ENCODE results near the gene ATP6V1F. TPM values are rescaled to one million over a fixed set of nuclear protein-coding genes. Genes with fewer than 3 reads are reported as not detected.

Gene ATP6V1F
- total RNA-seq, 1 donor from 2014 or later: 119 TPM

DNA sequence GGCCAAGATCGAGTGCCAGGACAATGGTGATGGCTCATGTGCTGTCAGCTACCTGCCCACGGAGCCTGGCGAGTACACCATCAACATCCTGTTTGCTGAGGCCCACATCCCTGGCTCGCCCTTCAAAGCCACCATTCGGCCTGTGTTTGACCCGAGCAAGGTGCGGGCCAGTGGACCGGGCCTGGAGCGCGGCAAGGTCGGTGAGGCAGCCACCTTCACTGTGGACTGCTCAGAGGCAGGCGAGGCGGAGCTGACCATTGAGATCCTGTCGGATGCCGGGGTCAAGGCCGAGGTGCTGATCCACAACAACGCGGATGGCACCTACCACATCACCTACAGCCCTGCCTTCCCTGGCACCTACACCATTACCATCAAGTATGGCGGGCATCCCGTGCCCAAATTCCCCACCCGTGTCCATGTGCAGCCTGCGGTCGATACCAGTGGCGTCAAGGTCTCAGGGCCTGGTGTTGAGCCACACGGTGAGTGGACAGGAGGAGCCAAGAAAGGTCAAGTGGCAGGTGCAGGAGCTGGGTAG lies 17.8 kb upstream of the ATP6V1F start:
- intact Hi-C loops (cut with DNase I): no loop called here
- DNase-seq (peak; percentile 30), ATAC-seq (ENCODE audit: poor library complexity) (no peak)

DNA sequence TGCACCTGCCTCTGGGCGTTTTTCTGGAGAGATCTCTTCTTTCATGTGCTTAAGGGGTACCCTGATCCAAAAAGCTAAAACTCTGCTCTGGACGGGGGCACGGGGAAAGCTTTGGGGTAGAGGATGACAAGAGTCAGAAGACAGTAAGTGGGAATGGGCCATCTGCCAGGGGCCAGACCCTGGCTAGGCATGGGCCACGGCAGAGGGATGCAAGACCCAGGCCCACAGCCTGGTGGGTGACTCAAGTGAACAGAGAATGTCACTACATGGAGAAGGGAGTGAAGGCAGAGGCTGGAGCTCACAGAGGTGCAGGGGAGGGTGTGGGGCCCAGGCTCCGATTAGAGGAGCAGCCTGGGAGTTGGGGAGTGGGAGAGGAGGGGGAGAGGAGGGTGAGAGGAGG lies 17.2 kb upstream of the ATP6V1F start:
- no peak for DNase-seq
- intact Hi-C loops (cut with DNase I): no loop called here
- ATAC-seq (ENCODE audit: poor library complexity): no peak

DNA sequence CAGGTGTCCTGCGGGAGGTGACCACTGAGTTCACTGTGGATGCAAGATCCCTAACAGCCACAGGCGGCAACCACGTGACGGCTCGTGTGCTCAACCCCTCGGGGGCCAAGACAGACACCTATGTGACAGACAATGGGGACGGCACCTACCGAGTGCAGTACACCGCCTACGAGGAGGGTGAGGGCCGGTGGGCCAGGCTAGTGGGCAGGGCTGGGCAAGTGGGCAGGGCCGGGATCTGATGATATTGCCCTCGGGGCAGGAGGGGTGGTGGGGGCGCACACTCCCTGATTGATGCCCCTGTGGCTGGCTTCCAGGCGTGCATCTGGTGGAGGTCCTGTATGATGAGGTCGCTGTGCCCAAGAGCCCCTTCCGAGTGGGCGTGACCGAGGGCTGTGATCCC lies 16.7 kb upstream of the ATP6V1F start:
- intact Hi-C loops (cut with DNase I): no loop called here
- ATAC-seq (ENCODE audit: poor library complexity) (no peak), DNase-seq (no peak)

DNA sequence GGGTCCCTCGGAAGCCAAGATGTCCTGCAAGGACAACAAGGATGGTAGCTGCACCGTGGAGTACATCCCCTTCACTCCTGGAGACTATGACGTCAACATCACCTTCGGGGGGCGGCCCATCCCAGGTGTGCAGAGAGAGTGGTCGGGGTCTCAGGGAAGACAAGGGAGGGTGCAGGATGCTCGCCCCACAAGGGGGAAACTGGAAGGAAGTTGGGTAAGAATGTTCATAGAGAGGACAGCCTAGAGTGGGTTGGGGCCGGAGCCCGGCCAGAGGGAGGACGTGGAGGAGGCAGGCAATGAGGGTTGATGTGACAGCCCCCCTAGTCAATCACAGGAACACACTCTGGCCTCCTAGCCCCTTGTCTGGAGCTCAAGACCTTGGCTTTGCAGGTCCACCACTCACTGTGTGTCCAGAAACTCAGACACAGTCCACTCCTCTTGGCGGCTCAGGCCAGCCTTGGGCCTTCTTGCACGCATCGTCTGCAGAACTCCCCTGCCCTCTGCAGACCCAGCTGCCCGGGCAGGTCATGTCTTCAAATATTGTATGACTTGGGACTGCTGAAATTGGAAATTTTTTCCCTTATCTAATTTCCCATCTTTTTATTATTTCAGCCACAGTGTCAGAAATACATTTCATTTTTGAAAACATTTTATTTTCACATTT lies 15.7 kb upstream of the ATP6V1F start:
- intact Hi-C loops (cut with DNase I): no loop called here
- DNase-seq (peak; percentile 26), ATAC-seq (ENCODE audit: poor library complexity) (no peak)

DNA sequence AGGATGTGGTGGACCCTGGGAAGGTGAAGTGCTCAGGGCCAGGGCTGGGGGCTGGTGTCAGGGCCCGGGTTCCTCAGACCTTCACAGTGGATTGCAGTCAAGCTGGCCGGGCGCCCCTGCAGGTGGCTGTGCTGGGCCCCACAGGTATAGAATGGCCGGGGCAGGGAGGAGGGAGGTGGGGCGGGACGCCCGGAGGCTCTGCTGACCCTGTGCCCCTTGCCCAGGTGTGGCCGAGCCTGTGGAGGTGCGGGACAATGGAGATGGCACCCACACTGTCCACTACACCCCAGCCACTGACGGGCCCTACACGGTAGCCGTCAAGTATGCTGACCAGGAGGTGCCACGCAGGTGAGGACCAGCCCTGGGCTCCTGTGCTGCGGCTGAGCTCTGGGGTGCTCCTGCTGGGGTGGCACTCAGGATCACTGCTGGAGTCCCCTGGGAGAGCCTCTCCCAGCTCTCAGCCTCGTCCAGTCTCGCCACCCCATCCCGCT lies 14.9 kb upstream of the ATP6V1F start:
- DNase-seq: peak; percentile 39
- no peak for ATAC-seq (ENCODE audit: poor library complexity)

DNA sequence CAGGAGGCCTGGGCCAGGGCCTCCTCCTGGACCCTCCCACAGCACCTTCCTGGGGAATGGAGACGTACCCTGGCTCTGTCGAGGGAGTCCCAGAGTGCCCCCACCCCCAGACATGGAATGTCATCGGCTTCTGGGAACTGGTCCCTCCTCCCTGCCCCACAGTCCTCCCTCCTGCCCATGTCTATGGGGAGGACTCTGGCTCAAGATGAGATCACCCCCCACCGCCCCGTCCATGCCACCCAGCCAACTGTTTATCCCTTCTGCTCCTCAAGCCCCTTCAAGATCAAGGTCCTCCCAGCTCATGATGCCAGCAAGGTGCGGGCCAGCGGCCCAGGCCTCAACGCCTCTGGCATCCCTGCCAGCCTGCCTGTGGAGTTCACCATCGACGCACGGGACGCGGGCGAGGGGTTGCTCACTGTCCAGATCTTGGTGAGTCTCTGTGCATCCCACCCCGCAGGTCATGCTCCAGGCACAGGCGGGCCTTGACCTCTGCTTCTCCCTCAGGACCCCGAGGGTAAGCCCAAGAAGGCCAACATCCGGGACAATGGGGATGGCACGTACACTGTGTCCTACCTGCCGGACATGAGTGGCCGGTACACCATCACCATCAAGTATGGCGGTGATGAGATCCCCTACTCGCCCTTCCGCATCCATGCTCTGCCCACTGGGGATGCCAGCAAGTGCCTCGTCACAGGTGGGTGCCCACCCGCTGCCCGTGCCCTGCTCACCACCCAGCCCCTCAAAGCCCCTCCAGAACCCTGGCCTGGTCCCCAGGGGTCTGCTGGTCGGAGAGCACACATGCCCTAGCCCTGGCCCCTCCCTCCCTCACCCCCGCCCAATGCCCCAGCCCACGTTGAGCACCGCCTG lies 14.1 kb upstream of the ATP6V1F start:
- peak; percentile 38 for DNase-seq

More for the DNA sequence above, 14.9 kb upstream of the ATP6V1F start:
- intact Hi-C loops (cut with DNase I): no loop called here

DNA sequence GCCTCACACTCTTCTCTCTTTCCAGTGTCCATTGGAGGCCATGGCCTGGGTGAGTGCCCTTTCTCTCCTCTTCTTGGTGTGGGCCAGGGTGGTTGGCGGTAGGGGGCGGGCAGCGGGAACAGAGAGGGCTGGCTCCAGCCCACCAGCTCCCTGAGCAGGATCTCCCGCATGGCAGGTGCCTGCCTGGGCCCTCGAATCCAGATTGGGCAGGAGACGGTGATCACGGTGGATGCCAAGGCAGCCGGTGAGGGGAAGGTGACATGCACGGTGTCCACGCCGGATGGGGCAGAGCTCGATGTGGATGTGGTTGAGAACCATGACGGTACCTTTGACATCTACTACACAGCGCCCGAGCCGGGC lies 13.5 kb upstream of the ATP6V1F start:
- DNase-seq: peak; percentile 39
- intact Hi-C loops (cut with DNase I): no loop called here
- ATAC-seq (ENCODE audit: poor library complexity): no peak

More for the DNA sequence above, 14.1 kb upstream of the ATP6V1F start:
- ATAC-seq (ENCODE audit: poor library complexity): no peak
- intact Hi-C loops (cut with DNase I): no loop called here

DNA sequence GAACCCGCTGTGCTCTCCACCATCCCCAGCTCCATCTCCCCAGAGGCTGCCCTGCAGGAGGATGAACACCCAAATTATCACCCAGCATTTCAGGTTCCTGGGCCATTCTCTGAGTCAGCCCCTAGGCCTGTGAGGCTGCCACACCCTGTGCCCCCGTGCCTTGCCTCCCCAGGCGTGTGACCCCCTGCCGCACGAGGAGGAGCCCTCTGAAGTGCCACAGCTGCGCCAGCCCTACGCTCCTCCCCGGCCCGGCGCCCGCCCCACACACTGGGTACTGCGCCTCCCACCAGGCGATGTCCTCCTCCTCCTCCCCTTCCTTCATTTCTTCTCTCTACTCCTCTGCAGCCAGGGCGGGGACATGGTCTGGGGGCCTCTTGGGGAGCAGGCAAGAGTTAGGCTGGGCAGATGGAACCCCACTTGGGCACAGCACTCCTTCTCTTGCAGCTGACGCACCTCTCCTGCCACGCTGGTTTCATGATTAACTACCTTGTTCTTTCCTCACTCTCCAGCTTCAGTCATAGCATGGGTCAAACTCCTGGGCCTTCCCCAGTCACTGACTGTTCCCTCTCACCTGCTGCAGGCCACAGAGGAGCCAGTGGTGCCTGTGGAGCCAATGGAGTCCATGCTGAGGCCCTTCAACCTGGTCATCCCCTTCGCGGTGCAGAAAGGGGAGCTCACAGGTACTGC lies 12.7 kb upstream of the ATP6V1F start:
- ATAC-seq (ENCODE audit: poor library complexity) (no peak), DNase-seq (no peak)
- intact Hi-C loops (cut with DNase I): no loop called here

DNA sequence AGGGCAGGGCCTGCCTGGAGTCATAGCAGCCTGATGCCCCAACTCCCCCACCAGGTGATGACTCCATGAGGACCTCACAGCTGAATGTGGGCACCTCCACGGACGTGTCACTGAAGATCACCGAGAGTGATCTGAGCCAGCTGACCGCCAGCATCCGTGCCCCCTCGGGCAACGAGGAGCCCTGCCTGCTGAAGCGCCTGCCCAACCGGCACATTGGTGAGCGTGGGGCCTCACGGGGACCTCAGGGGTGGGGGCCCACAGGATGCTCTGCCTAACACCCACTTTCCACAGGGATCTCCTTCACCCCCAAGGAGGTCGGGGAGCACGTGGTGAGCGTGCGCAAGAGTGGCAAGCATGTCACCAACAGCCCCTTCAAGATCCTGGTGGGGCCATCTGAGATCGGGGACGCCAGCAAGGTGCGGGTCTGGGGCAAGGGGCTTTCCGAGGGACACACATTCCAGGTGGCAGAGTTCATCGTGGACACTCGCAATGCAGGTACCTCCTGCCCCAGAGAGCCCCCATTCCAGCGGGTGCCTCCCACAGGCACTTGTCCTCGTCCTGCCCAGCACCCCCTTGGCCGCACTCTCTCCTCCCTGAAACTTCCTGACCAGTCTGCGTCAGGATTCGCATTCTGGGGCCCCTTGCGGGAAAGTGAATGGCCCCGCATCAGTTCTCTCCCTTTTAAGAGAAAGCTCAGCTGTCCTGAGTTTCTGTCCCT lies 10.0 kb upstream of the ATP6V1F start:
- intact Hi-C loops (cut with DNase I): no loop called here
- DNase-seq (peak; percentile 23), ATAC-seq (ENCODE audit: poor library complexity) (no peak)

DNA sequence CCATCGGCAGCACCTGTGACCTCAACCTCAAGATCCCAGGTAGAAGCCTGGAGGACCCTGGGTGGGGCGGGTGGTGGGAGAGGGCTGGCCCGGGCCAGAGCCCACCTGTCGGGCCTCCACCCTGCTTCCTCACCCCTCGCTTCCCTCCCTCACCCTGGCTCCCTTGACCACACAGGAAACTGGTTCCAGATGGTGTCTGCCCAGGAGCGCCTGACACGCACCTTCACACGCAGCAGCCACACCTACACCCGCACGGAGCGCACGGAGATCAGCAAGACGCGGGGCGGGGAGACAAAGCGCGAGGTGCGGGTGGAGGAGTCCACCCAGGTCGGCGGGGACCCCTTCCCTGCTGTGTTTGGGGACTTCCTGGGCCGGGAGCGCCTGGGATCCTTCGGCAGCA lies 8.9 kb upstream of the ATP6V1F start:
- ATAC-seq (ENCODE audit: poor library complexity): no peak
- peak; percentile 36 for DNase-seq
- intact Hi-C loops (cut with DNase I): no loop called here

DNA sequence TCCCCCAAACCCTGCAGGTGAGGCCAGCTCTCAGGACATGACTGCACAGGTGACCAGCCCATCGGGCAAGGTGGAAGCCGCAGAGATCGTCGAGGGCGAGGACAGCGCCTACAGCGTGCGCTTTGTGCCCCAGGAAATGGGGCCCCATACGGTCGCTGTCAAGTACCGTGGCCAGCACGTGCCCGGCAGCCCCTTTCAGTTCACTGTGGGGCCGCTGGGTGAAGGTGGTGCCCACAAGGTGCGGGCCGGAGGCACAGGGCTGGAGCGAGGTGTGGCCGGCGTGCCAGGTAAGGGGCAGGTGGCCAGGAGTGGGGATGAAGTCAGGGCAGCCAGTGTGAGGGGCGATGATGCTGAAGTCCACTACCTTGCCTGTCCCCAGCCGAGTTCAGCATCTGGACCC lies 8.3 kb upstream of the ATP6V1F start:
- DNase-seq (peak; percentile 36), ATAC-seq (ENCODE audit: poor library complexity) (no peak)
- intact Hi-C loops (cut with DNase I): no loop called here

DNA sequence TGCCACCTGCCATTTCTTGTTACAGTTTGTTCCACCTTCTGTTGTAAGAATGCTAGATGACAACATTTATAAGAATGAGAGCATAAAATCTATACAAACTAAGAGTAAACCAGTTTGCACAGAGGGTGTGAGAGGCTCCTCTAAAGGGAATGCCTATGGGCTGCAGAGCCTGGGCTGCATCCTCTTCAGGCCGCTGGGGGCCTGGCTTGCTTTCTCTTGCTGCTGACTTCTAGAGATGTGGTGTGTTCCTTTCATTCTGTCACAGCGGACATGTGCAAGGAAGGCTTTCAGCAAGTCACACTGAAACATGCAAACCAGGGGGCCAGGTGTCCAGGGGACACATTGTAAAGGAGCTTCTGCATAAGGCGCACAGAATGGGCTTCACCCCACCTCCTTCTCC lies 7.1 kb upstream of the ATP6V1F start:
- intact Hi-C loops (cut with DNase I): no loop called here
- DNase-seq: no peak
- no peak for ATAC-seq (ENCODE audit: poor library complexity)

DNA sequence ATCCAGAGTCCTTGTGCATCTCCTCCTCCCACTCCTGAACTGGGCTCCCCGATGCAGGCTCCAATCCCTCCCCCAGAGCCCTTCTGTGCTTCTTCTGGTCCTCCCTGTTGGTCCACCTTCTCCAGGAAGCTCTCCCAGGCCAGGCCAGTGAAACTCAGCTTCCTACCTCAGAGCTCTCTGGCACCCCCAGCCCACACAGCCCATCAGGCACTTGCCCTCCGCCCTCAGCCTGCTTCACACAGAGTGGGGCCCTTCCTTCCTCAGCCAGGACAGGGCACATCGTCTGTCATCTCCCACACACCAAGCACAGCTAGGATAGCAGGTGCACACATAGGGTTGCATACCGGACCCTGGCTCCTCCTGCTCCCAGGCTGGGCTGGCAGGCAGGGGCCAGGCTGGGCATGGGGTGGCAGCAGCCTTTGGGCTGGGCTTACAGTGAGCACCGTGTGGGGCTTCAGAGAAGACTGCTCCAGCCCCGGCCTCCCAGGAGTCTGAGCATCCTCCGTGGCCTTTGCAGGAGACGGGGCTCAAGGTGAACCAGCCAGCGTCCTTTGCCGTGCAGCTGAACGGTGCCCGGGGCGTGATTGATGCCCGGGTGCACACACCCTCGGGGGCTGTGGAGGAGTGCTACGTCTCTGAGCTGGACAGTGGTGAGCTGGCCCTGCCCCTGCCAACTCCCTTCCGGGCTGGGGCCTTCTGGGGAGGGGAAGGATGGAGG lies 6.5 kb upstream of the ATP6V1F start:
- peak; percentile 31 for DNase-seq

DNA sequence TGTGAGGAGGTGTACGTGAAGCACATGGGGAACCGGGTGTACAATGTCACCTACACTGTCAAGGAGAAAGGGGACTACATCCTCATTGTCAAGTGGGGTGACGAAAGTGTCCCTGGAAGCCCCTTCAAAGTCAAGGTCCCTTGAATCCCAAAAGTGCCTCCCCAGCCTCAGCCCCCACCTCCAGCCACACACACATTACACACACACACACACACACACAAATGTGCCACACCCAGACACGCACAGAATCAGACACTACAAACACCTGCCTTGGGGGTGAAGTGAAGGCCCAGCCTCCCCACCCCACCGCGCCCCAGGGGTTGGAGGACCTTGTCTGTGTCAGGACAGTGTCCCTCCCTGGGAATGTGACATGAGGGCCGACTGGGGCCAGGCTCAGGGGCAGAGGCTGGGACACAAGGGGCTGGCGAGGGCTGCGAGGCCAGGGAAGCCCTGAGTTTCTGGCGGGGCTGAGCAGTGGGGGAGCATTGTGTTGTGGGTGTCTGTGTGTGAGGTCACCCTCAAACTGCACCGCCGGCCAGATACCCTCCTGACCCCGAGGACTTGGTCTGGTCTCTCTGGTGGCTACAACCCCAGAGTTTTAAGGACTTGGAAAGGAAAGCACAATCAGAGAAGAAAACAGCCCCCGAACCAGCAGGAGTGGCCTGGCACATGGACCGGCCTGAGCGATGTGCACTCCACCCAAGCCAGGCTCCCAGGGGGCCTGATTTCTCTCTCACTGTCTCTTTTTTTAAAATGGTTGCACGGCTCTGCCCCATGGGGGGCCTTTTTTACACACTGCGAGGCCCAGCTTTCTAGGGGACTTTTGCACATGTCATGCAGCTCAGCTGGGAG lies 4.0 kb upstream of the ATP6V1F start:
- no peak for ATAC-seq (ENCODE audit: poor library complexity)
- intact Hi-C loops (cut with DNase I): no loop called here
- DNase-seq: peak; percentile 75

More for the DNA sequence above, 6.5 kb upstream of the ATP6V1F start:
- intact Hi-C loops (cut with DNase I): no loop called here
- no peak for ATAC-seq (ENCODE audit: poor library complexity)

DNA sequence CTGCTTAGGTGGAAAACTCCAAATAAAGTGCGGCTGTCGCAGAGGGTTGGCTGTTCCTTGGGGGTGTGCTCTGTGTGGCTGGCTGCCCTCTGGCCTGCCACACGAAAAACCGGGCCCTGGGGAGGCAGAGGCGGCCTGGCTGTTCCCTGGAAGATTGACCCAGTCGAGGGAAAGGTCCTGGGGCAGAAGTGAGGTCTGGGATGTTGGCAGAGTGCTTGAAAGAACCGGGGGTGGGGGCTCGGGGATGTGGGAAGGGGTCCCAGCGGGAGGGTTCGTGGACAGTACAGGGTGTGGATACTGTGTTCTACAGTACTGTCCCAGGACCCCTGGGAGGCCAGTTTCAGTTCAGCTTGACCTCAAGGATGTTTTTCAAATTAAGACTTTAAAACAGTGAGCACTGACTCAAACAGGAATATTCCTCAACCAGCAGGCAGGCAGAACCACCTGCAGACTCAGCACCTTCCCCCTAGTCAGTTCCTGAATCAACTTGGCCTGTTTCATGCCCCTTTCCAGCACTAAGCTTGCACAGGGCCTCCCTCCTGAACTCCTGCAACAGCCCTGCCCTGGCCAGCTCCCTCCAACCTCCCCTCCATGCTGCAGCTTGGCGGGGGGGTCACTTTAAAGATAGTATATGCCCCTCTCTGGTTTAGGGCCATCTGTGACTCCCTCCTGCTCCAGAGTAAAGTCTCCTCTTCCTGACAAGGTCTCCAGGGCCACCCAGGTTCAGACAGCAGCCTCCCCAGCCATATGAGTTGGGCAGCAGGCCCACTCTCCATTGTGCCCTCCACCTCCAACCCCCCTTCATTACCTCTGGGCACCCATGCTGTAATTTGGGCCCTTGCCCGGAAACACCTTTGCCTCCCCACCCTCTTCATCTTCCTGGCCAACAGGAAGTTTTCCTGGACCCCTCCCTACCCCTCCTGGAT lies 3.2 kb upstream of the ATP6V1F start:
- intact Hi-C loops (cut with DNase I): no loop called here
- peak; percentile 2 for ATAC-seq (ENCODE audit: poor library complexity)
- peak; percentile 71 for DNase-seq

Data from Right ventricle myocardium superior (tissue), 1 donor.